ENCODE results near the gene ITGB2. TPM values are rescaled to one million over a fixed set of nuclear protein-coding genes. Genes with fewer than 3 reads are reported as not detected.

Gene ITGB2
- total RNA-seq, 1 experiment from 2014 or later, result 0.05 TPM

- in situ Hi-C loops (cut with HindIII; ENCODE audit: low pct_unique_long_range_greater_than_20kb, low sequenced_read_pairs), result no loop called here
- no peak for DNase-seq (ENCODE audit: low read depth, low spot score)
These were observed 13.3 kb downstream of the ITGB2 start for GRCh38 chr21:44907225-44907965.

GRCh38 chr21:44905728-44906090, 15.0 kb downstream of the ITGB2 start:
- DNase-seq (ENCODE audit: low read depth, low spot score), result no peak
- in situ Hi-C loops (cut with HindIII; ENCODE audit: low pct_unique_long_range_greater_than_20kb, low sequenced_read_pairs), result no loop called here

GRCh38 chr21:44905016-44905727, 15.5 kb downstream of the ITGB2 start:
- in situ Hi-C loops (cut with HindIII; ENCODE audit: low pct_unique_long_range_greater_than_20kb, low sequenced_read_pairs), result no loop called here
- no peak for DNase-seq (ENCODE audit: low read depth, low spot score)

GRCh38 chr21:44904141-44904923, 16.4 kb downstream of the ITGB2 start:
- in situ Hi-C loops (cut with HindIII; ENCODE audit: low pct_unique_long_range_greater_than_20kb, low sequenced_read_pairs), result no loop called here
- no peak for DNase-seq (ENCODE audit: low read depth, low spot score)

GRCh38 chr21:44903689-44904088, 17.0 kb downstream of the ITGB2 start:
- in situ Hi-C loops (cut with HindIII; ENCODE audit: low pct_unique_long_range_greater_than_20kb, low sequenced_read_pairs), result no loop called here
- no peak for DNase-seq (ENCODE audit: low read depth, low spot score)

- no peak for DNase-seq (ENCODE audit: low read depth, low spot score)
- in situ Hi-C loops (cut with HindIII; ENCODE audit: low pct_unique_long_range_greater_than_20kb, low sequenced_read_pairs), result no loop called here
These were observed 17.5 kb downstream of the ITGB2 start for GRCh38 chr21:44903050-44903685.

GRCh38 chr21:44902268-44903049, 18.2 kb downstream of the ITGB2 start:
- DNase-seq (ENCODE audit: low read depth, low spot score), result no peak
- in situ Hi-C loops (cut with HindIII; ENCODE audit: low pct_unique_long_range_greater_than_20kb, low sequenced_read_pairs), result no loop called here

GRCh38 chr21:44901391-44902074, 19.2 kb downstream of the ITGB2 start:
- in situ Hi-C loops (cut with HindIII; ENCODE audit: low pct_unique_long_range_greater_than_20kb, low sequenced_read_pairs), result no loop called here
- no peak for DNase-seq (ENCODE audit: low read depth, low spot score)

- DNase-seq (ENCODE audit: low read depth, low spot score), result no peak
- in situ Hi-C loops (cut with HindIII; ENCODE audit: low pct_unique_long_range_greater_than_20kb, low sequenced_read_pairs), result no loop called here
These were observed 20.0 kb downstream of the ITGB2 start for GRCh38 chr21:44900559-44901251.

GRCh38 chr21:44899768-44900558, 20.7 kb downstream of the ITGB2 start:
- in situ Hi-C loops (cut with HindIII; ENCODE audit: low pct_unique_long_range_greater_than_20kb, low sequenced_read_pairs), result no loop called here
- DNase-seq (ENCODE audit: low read depth, low spot score), result no peak

- DNase-seq (ENCODE audit: low read depth, low spot score), result no peak
- in situ Hi-C loops (cut with HindIII; ENCODE audit: low pct_unique_long_range_greater_than_20kb, low sequenced_read_pairs), result no loop called here
These were observed 21.6 kb downstream of the ITGB2 start for GRCh38 chr21:44898851-44899767.

GRCh38 chr21:44898011-44898488, 22.6 kb downstream of the ITGB2 start:
- no peak for DNase-seq (ENCODE audit: low read depth, low spot score)
- in situ Hi-C loops (cut with HindIII; ENCODE audit: low pct_unique_long_range_greater_than_20kb, low sequenced_read_pairs), result no loop called here

GRCh38 chr21:44897326-44898010, 23.2 kb downstream of the ITGB2 start:
- in situ Hi-C loops (cut with HindIII; ENCODE audit: low pct_unique_long_range_greater_than_20kb, low sequenced_read_pairs), result no loop called here
- no peak for DNase-seq (ENCODE audit: low read depth, low spot score)

All from SK-MEL-5 (cell line).